WTC11 (cell line): ENCODE measurements around the gene SLC39A13. TPM values are rescaled to one million over a fixed set of nuclear protein-coding genes. Genes with fewer than 3 reads are reported as not detected.

Source experiments
- ATAC-seq: fragments of 200-7000 bp; cut with Tn5 transposase; 2 replicates; pipeline ENCODE4 v1.10.0; 2021; ENCODE audit warnings: mild to moderate bottlenecking, moderate library complexity
- CTCF ChIA-PET: fragments of 300-600 bp; sonication (Branson Sonifier 250); formaldehyde crosslinking; loops from one replicate; lab custom pipeline; 2021; ENCODE audit warnings: antibody characterized with exemption; lab: Charles Lee
- POLR2A ChIA-PET: fragments of 350-600 bp; sonication (Branson Sonifier 250); formaldehyde crosslinking; loops from one replicate; lab custom pipeline; 2021; ENCODE audit warnings: antibody characterized with exemption; lab: Charles Lee
- DNase-seq: peaks from one replicate; pipeline ENCODE4 v3.0.0; 2021; ENCODE audit warnings: low spot score
- H3K27ac Mint-ChIP-seq: 2 replicates; pipeline ENCODE4 v1.8.0; 2021; ENCODE audit warnings: mixed read lengths
- H3K27me3 Mint-ChIP-seq: 2 replicates; pipeline ENCODE4 v1.8.0; 2021; ENCODE audit warnings: low read depth, mild to moderate bottlenecking, moderate library complexity, mixed read lengths
- H3K36me3 Mint-ChIP-seq: 2 replicates; pipeline ENCODE4 v1.8.0; 2021; ENCODE audit warnings: mixed read lengths
- H3K4me1 Mint-ChIP-seq: 2 replicates; pipeline ENCODE4 v1.8.0; 2022; ENCODE audit warnings: mixed read lengths
- H3K4me3 Mint-ChIP-seq: 2 replicates; pipeline ENCODE4 v1.8.0; 2021; ENCODE audit warnings: mild to moderate bottlenecking, moderate library complexity, mixed read lengths
- H3K9me3 Mint-ChIP-seq: 2 replicates; pipeline ENCODE4 v1.8.0; 2021; ENCODE audit warnings: mixed read lengths
- ARID4B ChIP-seq: sonication (generic); formaldehyde crosslinking; IDR thresholded peaks from 2 replicates; pipeline ENCODE4 v1.8.0; 2023; ENCODE audit warnings: missing genetic modification reagents, mild to moderate bottlenecking, borderline replicate concordance
- ATF2 ChIP-seq: sonication (generic); formaldehyde crosslinking; IDR thresholded peaks from 2 replicates; pipeline ENCODE4 v1.8.1; 2022; ENCODE audit warnings: low read depth, missing genetic modification reagents, borderline replicate concordance
- CREB1 ChIP-seq: sonication (generic); formaldehyde crosslinking; IDR thresholded peaks from 2 replicates; pipeline ENCODE4 v1.8.0; 2023; ENCODE audit warnings: mild to moderate bottlenecking, missing genetic modification reagents
- HMGA2 ChIP-seq: fragments of 250-450 bp; sonication (Bioruptor Pico); IDR thresholded peaks from 2 replicates; pipeline ENCODE4 v1.4.0; 2021; ENCODE audit warnings: mild to moderate bottlenecking, moderate library complexity
- HMGXB4 ChIP-seq: sonication (generic); formaldehyde crosslinking; IDR thresholded peaks from 2 replicates; pipeline ENCODE4 v1.8.1; 2023; ENCODE audit warnings: mild to moderate bottlenecking, moderate library complexity, missing genetic modification reagents
- KAT7 ChIP-seq: sonication (generic); formaldehyde crosslinking; IDR thresholded peaks from 2 replicates; pipeline ENCODE4 v1.8.1; 2023; ENCODE audit warnings: missing genetic modification reagents, mild to moderate bottlenecking, borderline replicate concordance
- NFYB ChIP-seq: sonication (generic); formaldehyde crosslinking; conservative IDR thresholded peaks from 2 replicates; pipeline ENCODE4 v1.8.0; 2022; ENCODE audit warnings: low read depth, missing genetic modification reagents
- RELA ChIP-seq: sonication (generic); formaldehyde crosslinking; IDR thresholded peaks from 2 replicates; pipeline ENCODE4 v1.8.1; 2022; ENCODE audit warnings: missing genetic modification reagents, mild to moderate bottlenecking, borderline replicate concordance
- SOX15 ChIP-seq: fragments of 250-450 bp; sonication (Bioruptor Pico); IDR thresholded peaks from 2 replicates; pipeline ENCODE4 v1.9.0; 2021; ENCODE audit warnings: mild to moderate bottlenecking
- STAT6 ChIP-seq: sonication (generic); formaldehyde crosslinking; conservative IDR thresholded peaks from 2 replicates; pipeline ENCODE4 v1.8.1; 2023; ENCODE audit warnings: mild to moderate bottlenecking, low read depth, missing genetic modification reagents, moderate library complexity
- TP53 ChIP-seq: sonication (generic); formaldehyde crosslinking; IDR thresholded peaks from 2 replicates; pipeline ENCODE4 v1.8.1; 2023; ENCODE audit warnings: mild to moderate bottlenecking, missing genetic modification reagents
- ZNF263 ChIP-seq: sonication (generic); formaldehyde crosslinking; IDR thresholded peaks from 2 replicates; pipeline ENCODE4 v1.8.1; 2022; ENCODE audit warnings: low read depth, mild to moderate bottlenecking, moderate library complexity, missing genetic modification reagents
- total RNA-seq: library from RNA; stranded (reverse); gene quantifications from 3 replicates; pipeline ENCODE4 v1.2.3, GENCODE V29; 2021
- TF ChIP-seq, protein P1 (sequence below): fragments of 250-450 bp; sonication (Bioruptor Pico); conservative IDR thresholded peaks from 2 replicates; pipeline ENCODE4 v1.9.0; 2021; ENCODE audit warnings: mild to moderate bottlenecking

The SLC39A13 gene
- total RNA-seq, 1 experiment from 2014 or later, result 38.2 TPM

DNA sequence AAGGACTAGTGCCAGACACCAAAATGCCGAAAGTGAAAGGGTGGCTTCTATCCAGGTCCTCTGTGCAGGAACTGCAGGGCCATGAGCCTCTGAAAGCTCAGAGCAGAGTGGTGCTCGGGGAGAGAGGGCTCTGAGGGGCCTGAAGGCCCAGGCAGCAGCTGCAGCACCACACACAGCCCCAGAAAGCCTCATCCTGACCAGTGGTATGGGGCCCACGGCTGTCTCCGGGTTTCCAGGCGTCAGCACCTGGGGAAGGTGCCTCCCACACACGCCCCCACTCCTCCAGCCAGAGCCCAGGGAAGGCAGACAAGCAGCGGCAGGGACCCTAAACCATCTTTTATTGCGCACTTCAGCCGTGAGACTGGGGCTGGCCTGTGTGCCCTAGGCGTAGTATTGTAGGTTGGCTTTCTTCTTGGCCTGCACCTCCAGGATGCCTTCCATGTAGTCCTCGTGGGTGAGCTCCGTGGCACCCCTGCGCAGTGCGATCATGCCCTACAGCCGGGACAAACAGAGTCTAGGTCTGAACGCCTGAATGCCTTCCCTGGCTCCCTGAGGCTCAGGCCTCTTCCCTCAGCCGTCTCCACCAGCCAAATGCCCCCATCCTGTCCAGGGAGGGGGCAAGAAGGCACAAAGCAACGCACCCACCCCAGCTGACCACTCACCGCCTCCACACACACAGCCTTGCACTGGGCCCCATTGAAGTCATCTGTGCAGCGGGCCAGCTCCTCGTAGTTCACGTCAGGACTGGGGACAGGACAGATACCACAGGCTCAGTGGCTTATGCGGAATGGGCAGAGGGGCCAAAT is 10.3 kb downstream of the SLC39A13 start (continued):
- TF ChIP-seq, protein P1, sequence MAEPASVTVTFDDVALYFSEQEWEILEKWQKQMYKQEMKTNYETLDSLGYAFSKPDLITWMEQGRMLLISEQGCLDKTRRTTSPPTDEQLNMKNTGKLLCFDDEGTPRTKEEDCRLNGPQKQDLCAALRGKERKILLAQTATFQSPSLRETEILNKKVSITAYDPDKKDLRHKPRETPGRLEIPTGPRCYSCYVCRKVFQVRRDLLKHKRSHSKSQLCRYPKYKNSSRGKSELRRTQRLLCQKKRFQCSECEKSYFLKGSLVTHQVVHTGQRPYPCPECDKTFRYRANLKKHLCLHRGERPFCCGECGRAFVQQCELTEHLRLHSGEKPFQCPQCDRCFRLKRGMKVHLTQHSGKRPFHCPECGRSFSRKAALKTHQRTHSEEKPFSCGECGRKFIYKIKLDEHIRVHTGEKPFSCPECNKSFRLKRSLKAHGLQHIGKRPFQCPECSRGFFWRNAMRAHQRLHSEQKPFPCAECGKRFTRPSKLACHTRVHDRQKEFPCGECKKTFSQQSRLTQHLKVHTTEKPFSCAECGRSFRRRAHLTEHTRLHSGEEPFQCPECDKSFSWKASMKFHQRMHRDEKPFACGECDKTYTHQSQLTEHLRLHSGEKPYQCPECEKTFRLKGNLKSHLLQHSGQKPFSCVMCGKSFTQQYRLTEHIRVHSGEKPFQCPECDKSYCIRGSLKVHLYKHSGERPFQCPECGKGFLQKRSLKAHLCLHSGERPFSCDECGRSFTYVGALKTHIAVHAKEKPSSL (CRISPR knock-in tag), result no peak
- no peak for TF ChIP-seq ZNF263
- no peak for TF ChIP-seq TP53
- no peak for TF ChIP-seq SOX15 (CRISPR knock-in tag)
- TF ChIP-seq ARID4B (CRISPR knock-in tag), result no peak

DNA sequence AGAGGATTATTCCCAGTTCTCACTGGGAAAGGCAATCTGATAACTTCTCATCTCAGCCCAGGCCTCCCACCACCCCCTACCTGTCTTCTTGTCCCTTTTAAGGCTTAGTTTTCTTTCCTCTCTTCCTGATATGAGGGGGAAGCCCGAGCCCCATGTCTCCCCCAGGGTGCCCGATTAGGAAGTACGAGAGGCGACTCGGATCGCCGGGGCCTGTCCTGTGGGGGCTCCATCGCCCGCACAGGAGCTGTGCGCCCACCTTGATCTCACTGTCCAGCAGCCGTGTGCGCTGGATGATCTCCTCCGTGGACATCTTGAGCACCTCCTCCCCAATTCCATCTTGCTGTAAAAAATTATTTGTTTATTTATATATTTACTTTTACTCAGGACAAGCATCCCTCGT is 17.2 kb downstream of the SLC39A13 start:
- CTCF ChIA-PET, result interaction anchor here (1.2 to 2.6 kb wide), 3 partner anchors 13 to 71 kb away, joined by 3 to 23 read pairs (median 4); no protein-coding TSS in a partner anchor
- ATAC-seq, result no peak
- TF ChIP-seq HMGXB4 (CRISPR knock-in tag), result no peak

GRCh38 chr11:47426062-47426956 is 17.9 kb downstream of the SLC39A13 start, which contains the start of gene PSMC3:
Gene PSMC3, minus strand, starts transcription at chr11:47426439. Its CDS starts 160 bp downstream, at chr11:47426279.
- H3K4me3 Mint-ChIP-seq, result peak within 1 kb of the TSS; percentile 99
- CTCF ChIA-PET, result interaction anchor here (0.9 to 2.6 kb wide), 7 partner anchors 14 to 247 kb away, joined by 3 to 23 read pairs (median 3); partner anchors contain the start of gene CELF1
- peak within 1 kb of the TSS; percentile 100 for H3K27ac Mint-ChIP-seq
- POLR2A ChIA-PET, result interaction anchor here (0.5 to 1.7 kb wide), 4 partner anchors 8 to 241 kb away, joined by 3 to 5 read pairs (median 4); partner anchors contain the start of gene DDB2
- peak; percentile 99 for DNase-seq
- H3K4me1 Mint-ChIP-seq, result peaks cover 13% of the 10 kb centered on the region
- peak; percentile 97 for ATAC-seq
- no peaks in the 10 kb centered on the region for H3K27me3 Mint-ChIP-seq
- H3K9me3 Mint-ChIP-seq, result no peaks in the 10 kb centered on the region
- H3K36me3 Mint-ChIP-seq, result peaks cover 33% of the 10 kb centered on the region
- TF ChIP-seq ATF2 (no peak), NFYB (0 out of 2 replicates have a peak, but pooled peaks have one; percentile 26), TP53 (no peak), STAT6 (CRISPR knock-in tag) (no peak), KAT7 (CRISPR knock-in tag) (no peak), RELA (CRISPR knock-in tag) (no peak), HMGA2 (no peak), CREB1 (CRISPR knock-in tag) (no peak)
- TF ChIP-seq, protein P1 (CRISPR knock-in tag), result no peak

More for the DNA sequence above, 17.2 kb downstream of the SLC39A13 start:
- Mint-ChIP-seq H3K27ac (peak overlapping the region; percentile 100), H3K9me3 (no peaks in the 10 kb centered on the region), H3K27me3 (no peaks in the 10 kb centered on the region), H3K4me3 (peak overlapping the region; percentile 99), H3K4me1 (peaks cover 13% of the 10 kb centered on the region), H3K36me3 (peaks cover 38% of the 10 kb centered on the region)
- no peak for DNase-seq
- POLR2A ChIA-PET, result interaction anchor here (0.5 to 1.7 kb wide), 3 partner anchors 9 to 1090 kb away, joined by 3 to 5 read pairs (median 4); partner anchors contain the start of gene DDB2
